ENCODE results near the gene ARL9.
A peak's percentile ranks its signal among the peaks of the same experiment; 100 is the strongest.
"Not testable (repeated sequence)": the region's sequence is repeated elsewhere in the genome, so short reads cannot be mapped to it uniquely, and the experiment has no call there.

ARL9 gene

DNA sequence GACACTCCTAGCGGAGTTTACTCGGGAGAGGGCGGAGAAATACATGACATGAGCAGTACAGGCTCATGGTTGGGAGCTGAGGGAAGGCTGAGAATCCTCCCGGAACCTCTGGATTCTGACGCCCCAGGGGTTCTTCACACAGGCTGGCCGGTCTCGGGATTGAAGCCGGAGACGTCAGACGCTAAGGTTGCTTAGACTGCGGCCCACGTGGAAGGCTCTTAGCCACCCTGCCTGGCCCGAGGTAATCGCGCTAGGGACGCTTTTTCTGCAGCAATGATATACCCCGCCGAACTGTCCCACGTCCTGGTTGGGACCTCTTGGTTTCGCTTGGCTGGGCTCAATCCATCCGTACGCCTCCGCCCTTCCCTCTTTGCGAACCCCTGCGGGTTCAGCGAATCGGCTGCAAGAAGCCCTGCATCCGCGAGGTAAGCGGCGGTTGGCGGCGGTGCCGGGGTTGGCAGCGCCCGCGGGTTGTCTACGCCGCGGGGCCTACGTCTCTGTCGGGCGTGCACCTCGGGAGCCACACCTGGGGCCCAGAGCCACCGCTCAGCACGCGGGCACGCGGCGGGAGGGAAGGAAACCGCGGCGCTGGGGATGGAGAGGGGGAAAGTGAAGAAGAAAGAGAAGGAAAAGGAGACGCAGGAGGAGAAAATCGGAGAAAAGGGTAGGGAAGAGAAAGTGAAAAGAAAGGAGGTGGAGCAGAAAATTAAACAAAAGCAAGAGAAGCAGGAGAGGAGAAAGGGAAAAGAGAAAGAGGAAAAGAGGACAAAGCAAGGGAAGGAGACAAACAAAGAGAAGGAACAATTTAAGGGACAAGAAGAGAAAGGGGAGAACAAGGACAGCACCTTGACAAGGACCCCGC lies at the start of gene ARL9:
Gene ARL9, plus strand, starts transcription at position 523 of the 862 bp plus-strand sequence. Its CDS starts 72 bp downstream, at position 595.
- DNase-seq (ENCODE audit: low read depth in 2 of 2) = peak; percentile 24 to 27

- no peak for DNase-seq (ENCODE audit: low read depth in 2 of 2)
Measured at GRCh38 chr4:56460085-56460484, 45.5 kb upstream of the ARL9 start.

DNA sequence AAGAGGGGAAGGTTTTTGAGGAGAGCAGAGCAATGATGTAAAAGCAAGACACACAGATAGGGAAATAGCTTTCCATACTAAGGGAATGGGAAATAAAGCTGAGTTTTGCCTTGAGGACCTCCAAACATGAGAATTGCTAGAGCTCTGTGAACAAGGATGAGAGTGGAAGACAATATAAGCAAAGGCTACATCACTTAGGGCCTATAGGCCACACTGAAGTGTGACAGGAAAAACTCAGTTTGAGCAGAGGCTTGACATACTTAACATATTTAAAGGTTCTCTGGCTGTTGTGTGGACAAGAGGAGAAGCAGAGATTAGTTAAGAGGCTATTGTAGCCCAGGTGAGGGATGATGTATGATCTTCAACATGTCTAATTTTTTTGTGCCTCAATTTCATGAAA lies 43.4 kb upstream of the ARL9 start:
- DNase-seq (ENCODE audit: low read depth in 2 of 2) = no peak

GRCh38 chr4:56463711-56464110 lies 41.9 kb upstream of the ARL9 start:
- DNase-seq (ENCODE audit: low read depth in 2 of 2) = no peak

GRCh38 chr4:56464581-56464980 lies 41.0 kb upstream of the ARL9 start:
- no peak for DNase-seq (ENCODE audit: low read depth in 2 of 2)

DNA sequence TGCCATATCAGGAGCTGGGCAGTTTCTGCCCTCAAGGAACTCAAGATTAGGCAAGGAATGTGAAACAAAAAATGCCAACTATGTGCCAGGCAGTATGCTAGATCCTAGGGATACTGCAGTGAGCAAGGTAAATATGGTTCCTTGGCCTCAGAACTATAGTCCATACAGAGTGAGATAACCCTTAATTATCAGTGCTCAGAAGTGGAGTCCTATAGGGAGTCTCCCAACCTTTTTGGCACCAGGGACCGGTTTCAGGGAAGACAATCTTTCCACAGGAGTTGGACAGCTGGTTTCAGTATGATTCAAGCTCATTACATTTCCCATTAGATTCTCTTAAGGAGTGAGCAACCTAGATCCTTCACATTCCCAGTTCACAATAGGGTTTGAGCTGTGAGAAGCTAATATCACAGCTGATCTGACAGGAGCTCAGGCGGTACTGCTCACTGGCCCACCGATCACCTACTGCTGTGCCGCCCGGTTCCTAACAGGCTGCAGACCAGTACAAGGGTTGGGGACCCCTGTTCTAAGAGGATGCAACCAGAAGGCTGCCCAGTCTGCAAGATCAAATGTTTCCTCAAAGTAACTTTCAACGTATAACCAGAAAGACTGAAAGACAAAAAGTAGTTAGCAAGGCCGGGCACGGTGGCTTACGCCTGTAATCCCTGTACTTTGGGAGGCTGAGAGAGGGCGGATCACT lies 39.8 kb upstream of the ARL9 start:
- no peak for DNase-seq (ENCODE audit: low read depth in 2 of 2)

- not testable (repeated sequence) for DNase-seq (ENCODE audit: low read depth in 2 of 2)
Measured at GRCh38 chr4:56466296-56466761, 39.3 kb upstream of the ARL9 start.

- no peak for DNase-seq (ENCODE audit: low read depth in 2 of 2)
Measured at GRCh38 chr4:56466910-56467283, 38.7 kb upstream of the ARL9 start.

- DNase-seq (ENCODE audit: low read depth in 2 of 2) = peak; percentile 73 to 83
Measured at GRCh38 chr4:56467284-56468096, 38.1 kb upstream of the ARL9 start, which contains the start of gene SRP72. SRP72 (plus strand) TSS chr4:56467617; CDS start chr4:56467636, 19 bp downstream.

DNA sequence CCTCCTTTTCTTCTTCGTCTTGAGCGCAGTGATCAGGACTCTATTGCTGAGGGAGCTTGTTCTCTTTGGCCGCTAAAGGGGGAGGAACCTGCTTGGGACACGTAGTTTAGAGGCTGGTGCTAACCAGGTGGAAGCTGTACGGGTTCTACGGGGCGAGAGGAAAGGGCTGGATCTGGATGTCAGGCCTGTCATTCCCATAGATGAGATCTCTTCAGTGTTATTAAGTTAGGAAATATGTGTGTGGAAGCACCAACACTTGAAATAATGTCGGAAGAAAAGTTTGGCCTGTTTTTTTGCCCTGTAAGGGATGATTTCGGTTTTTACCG lies 37.5 kb upstream of the ARL9 start:
- no peak for DNase-seq (ENCODE audit: low read depth in 2 of 2)

- DNase-seq (ENCODE audit: low read depth in 2 of 2) = no peak
Measured at GRCh38 chr4:56469489-56470210, 35.9 kb upstream of the ARL9 start.

- DNase-seq (ENCODE audit: low read depth in 2 of 2) = no peak
Measured at GRCh38 chr4:56475917-56476316, 29.7 kb upstream of the ARL9 start.

DNA sequence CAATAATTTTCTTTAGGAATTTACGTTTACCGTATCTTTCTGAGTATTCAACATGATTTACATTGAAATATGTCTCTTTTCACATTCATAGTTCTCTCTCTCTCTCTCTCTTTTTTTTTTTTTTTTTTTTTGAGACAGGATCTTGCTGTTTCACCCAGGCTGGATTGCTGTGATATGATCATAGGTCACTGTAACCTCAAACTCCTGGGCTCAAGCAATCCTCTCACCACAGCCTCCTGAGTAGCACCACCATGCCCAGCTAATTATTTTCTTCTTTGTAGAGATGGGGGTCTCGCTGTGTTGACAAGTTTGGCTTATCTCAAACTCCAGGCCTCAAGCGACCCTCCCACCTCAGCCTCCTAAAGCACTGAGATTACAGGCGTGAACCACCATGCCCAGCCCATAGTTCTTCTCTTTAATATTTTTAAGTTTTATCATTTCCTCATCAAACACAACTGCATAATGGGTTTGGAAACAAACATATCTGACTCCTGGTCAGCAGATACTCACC lies 28.3 kb upstream of the ARL9 start:
- no peak for DNase-seq (ENCODE audit: low read depth in 2 of 2)

- no peak for DNase-seq (ENCODE audit: low read depth in 2 of 2)
Measured at GRCh38 chr4:56480691-56481090, 24.9 kb upstream of the ARL9 start.

DNA sequence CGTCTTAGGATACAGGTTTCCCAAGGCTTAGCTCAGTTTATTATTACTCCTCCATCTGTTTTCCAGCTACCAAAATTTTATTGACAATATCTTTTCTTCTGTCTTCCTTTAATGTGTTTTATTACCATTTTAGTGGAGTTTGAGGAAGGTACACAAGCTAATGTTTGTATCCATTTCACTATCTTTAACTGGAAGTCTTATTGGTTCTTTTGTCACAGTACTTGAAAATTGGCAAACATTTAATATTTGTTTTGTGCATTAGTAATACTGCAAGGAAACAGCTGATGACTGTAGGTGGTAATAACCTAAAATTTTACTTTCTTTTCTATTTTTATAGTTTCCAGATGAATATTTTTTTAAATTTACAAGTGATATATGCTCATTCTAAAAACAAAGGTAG lies 9.3 kb upstream of the ARL9 start:
- DNase-seq (ENCODE audit: low read depth in 2 of 2) = no peak

GRCh38 chr4:56511098-56511497 lies 5.5 kb downstream of the ARL9 start:
- no peak for DNase-seq (ENCODE audit: low read depth in 2 of 2)

DNA sequence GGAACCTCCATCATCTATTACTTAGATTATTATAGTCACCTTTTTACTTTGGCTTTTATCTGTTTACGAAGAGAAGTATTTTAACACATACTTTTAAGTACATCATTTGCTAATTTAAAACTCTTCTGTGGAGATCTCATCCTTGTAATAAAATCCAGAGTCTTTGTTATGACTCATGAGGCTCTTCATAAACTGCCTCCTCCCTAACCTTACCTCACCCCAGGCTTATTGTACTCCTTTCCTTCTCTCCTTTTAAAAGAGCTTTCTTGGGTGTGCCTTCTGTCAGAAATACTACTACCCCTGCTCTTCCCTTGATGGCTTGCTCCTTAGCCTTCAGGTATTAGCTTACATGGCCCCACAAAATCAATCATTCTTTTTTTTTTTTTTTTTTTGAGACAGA lies 6.6 kb downstream of the ARL9 start:
- DNase-seq (ENCODE audit: low read depth in 2 of 2) = no peak

DNA sequence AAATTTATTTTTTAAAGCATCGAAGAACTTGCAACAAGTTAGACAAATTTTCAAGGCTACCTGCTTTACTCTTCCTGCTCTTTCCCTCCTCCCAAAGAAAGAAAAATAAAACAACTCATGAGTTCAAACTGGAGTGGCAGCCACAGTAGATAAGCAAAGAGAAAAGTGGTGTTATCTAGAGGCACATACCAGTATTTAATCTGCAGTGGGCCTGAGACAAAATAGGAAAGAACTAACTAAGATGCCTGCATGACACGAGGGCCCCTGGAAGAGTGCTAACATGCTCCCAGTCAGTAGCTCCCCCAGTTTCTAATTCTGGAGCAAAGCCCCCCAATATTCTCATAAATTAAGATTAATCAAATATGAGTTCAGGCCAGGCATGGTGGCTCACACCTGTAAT lies 7.9 kb downstream of the ARL9 start:
- no peak for DNase-seq (ENCODE audit: low read depth in 2 of 2)

DNA sequence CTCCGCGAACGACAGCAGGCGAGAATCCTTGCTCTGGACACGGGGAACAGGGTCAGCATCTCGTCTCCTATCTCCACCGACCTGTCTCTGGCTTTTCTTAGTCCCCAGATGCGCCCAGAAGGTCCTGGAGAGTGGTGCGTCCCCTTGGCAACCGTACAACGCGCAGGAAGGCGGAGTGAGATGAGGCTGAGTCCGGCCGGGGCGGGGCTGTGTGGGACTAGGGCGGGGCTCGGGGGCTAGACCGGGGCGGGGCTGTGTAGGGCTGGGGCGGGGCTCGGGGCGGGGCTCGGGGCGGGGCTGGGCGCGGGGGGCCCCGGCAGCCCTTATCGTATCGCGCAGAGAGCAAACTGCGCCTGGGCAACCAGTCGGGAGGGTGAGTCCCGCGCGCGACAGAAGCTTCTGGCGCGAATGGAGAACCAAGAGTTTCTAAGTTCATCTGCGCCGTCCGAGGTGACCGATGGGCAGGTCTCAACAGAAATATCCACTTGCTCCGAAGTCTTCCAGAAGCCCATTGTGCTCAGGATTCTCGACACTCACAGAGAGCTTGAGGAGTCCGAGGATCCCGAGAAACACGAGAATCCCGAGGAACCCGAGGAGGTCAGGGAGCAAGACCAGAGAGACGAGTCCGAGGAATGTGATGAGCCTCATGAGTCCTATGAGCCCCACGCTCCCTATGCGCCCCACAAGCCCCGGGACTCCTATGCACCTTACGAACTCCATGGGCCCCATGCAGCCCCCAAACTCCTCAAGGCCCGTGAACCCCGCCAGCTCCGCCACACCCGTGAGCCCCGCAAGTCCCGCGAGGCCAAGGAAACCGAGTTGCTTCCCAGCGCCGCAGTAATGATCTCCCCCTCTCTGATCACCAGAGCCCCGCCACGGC lies 24.9 kb downstream of the ARL9 start:
- peak; percentile 55 to 66 for DNase-seq (ENCODE audit: low read depth in 2 of 2)

DNA sequence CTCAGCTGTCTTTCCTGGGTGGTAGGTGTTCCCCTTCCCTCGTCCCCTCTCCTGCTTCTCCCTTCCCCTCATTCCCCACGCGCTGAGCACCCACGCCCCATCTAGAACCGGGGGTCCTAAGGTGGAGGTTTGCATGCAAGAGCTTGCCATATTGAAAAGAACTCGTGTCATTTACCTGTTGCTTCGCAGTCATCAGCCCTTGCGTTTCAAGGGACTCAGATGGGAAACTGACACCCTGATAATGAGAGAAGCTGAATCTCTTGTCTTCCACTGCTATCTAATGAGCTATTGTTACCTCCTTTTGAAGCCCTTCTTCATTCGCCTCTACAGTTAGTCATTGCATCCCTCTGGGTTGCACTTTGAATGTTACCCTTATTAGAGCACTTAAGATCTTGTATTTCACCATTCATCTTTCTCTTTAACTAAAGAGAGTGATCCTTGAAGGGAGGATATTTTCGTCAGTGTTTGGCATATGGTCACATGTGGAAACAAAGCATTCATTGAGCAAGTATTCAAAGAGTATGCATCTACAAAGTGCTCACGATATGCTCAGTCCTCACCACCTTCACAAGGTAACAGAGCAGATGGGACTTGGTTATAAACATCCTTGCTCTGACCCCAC lies 25.7 kb downstream of the ARL9 start:
- no peak for DNase-seq (ENCODE audit: low read depth in 2 of 2)

All from stimulated activated CD8-positive, alpha-beta memory T cell treated with anti-CD3 and anti-CD28 coated beads, Interleukin-7, amount 100 ng/mL, for 1 hour (primary cell).